HepG2 (cell line): ENCODE measurements around the gene MAP2K1. TPM values are rescaled to one million over a fixed set of nuclear protein-coding genes. Genes with fewer than 3 reads are reported as not detected.

Experiments used
- BORCS8-MEF2B ChIP-seq: sonication (generic); formaldehyde crosslinking; IDR thresholded peaks from 2 replicates; pipeline ENCODE4 v1.8.0; 2022; ENCODE audit warnings: mild to moderate bottlenecking, missing genetic modification reagents
- GTF2F1 ChIP-seq: fragments of 150-350 bp; IDR thresholded peaks from 2 replicates; pipeline ENCODE4 v1.6.1; 2014; ENCODE audit warnings: low read length
- MZF1 ChIP-seq: sonication (generic); formaldehyde crosslinking; IDR thresholded peaks from 2 replicates; pipeline ENCODE4 v1.8.1; 2023; ENCODE audit warnings: mild to moderate bottlenecking, missing genetic modification reagents, borderline replicate concordance
- NR2F6 ChIP-seq, 2 experiments: IDR thresholded peaks; 2 replicates each; pipeline ENCODE4 v1.6.1; 2016; ENCODE audit warnings: antibody characterized with exemption in 1 of 2, mild to moderate bottlenecking in 1 of 2
- PAWR ChIP-seq: sonication (generic); formaldehyde crosslinking; IDR thresholded peaks from 2 replicates; pipeline ENCODE4 v1.4.0; 2020; ENCODE audit warnings: missing genetic modification reagents, mild to moderate bottlenecking, borderline replicate concordance
- PPARG ChIP-seq: conservative IDR thresholded peaks from 2 replicates; pipeline ENCODE4 v1.6.1; 2016; ENCODE audit warnings: missing biosample characterization, missing genetic modification reagents
- SIX1 ChIP-seq: sonication (generic); formaldehyde crosslinking; IDR thresholded peaks from 2 replicates; pipeline ENCODE4 v1.4.0; 2020; ENCODE audit warnings: missing genetic modification reagents, borderline replicate concordance
- SP4 ChIP-seq: sonication (generic); formaldehyde crosslinking; IDR thresholded peaks from 2 replicates; pipeline ENCODE4 v1.8.1; 2023; ENCODE audit warnings: mild to moderate bottlenecking, missing genetic modification reagents
- TCF7 ChIP-seq: sonication (generic); IDR thresholded peaks from 2 replicates; pipeline ENCODE4 v1.6.1; 2016; ENCODE audit warnings: antibody characterized with exemption, low read depth
- TEAD3 ChIP-seq: optimal IDR thresholded peaks from 2 replicates; pipeline ENCODE3; 2016; ENCODE audit warnings: borderline replicate concordance
- ZBTB49 ChIP-seq: sonication (generic); formaldehyde crosslinking; IDR thresholded peaks from 2 replicates; pipeline ENCODE4 v1.4.0; 2020; ENCODE audit warnings: missing genetic modification reagents, borderline replicate concordance
- ZFP90 ChIP-seq: sonication (generic); formaldehyde crosslinking; IDR thresholded peaks from 2 replicates; pipeline ENCODE4 v1.8.0; 2022; ENCODE audit warnings: missing genetic modification reagents, mild to moderate bottlenecking, inconsistent platforms, borderline replicate concordance
- ZNF251 ChIP-seq: sonication (generic); formaldehyde crosslinking; IDR thresholded peaks from 2 replicates; pipeline ENCODE4 v1.9.0; 2021; ENCODE audit warnings: mild to moderate bottlenecking, missing genetic modification reagents
- ZNF362 ChIP-seq: sonication (generic); formaldehyde crosslinking; IDR thresholded peaks from 2 replicates; pipeline ENCODE4 v1.4.0; 2020; ENCODE audit warnings: missing genetic modification reagents, mild to moderate bottlenecking, borderline replicate concordance
- ZNF367 ChIP-seq: sonication (generic); formaldehyde crosslinking; IDR thresholded peaks from 2 replicates; pipeline ENCODE4 v1.4.0; 2020; ENCODE audit warnings: missing genetic modification reagents, borderline replicate concordance
- ZNF724P ChIP-seq: sonication (generic); formaldehyde crosslinking; IDR thresholded peaks from 2 replicates; pipeline ENCODE4 v1.8.0; 2022; ENCODE audit warnings: missing genetic modification reagents, borderline replicate concordance
- polyA plus RNA-seq, 8 experiments: library from polyadenylated mRNA; depleted of rRNA in 3 of 8; stranded (reverse) in 7 of 8; unstranded in 1 of 8; fragments of >200 nt; fragmentation: Illumina TruSeq in 4 of 8; extraction: Trizol in 4 of 8; gene quantifications; 2 replicates each; pipeline versions ENCODE4 v1.2.1 to v1.2.3, GENCODE V29; 2011 to 2016; ENCODE audit warnings: low read depth in 4 of 8, missing spikeins in 1 of 8, mixed read lengths in 1 of 8; ENCODE audit not compliant: insufficient read depth in 1 of 8
- total RNA-seq, 5 experiments: library from RNA; depleted of rRNA; stranded (reverse); fragments of >200 nt; fragmentation: Illumina TruSeq; extraction: Trizol; gene quantifications; 2 replicates each; pipeline ENCODE4 v1.2.3, GENCODE V29; 2016; ENCODE audit warnings: low read depth in 1 of 5
- TF ChIP-seq, protein P1 (sequence below): sonication (generic); formaldehyde crosslinking; IDR thresholded peaks from 2 replicates; pipeline ENCODE4 v1.4.0; 2020; ENCODE audit warnings: mild to moderate bottlenecking, missing genetic modification reagents
- TF ChIP-seq, protein P2 (sequence below): IDR thresholded peaks from 2 replicates; pipeline ENCODE4 v1.6.1; 2016; ENCODE audit warnings: missing biosample characterization, missing genetic modification reagents, low read depth
- TF ChIP-seq, protein P3 (sequence below): IDR thresholded peaks from 2 replicates; pipeline ENCODE4 v1.6.1; 2016; ENCODE audit warnings: mild to moderate bottlenecking
- TF ChIP-seq, protein P4 (sequence below): sonication (generic); formaldehyde crosslinking; IDR thresholded peaks from 2 replicates; pipeline ENCODE4 v1.8.0; 2022; ENCODE audit warnings: low read depth, missing genetic modification reagents

MAP2K1 gene
- total and polyA plus RNA-seq, 2 of the 13 experiments (the other 11 are each of a cell fraction or from before 2014, with no cell fraction given), result 24.1 to 49.2 TPM

DNA sequence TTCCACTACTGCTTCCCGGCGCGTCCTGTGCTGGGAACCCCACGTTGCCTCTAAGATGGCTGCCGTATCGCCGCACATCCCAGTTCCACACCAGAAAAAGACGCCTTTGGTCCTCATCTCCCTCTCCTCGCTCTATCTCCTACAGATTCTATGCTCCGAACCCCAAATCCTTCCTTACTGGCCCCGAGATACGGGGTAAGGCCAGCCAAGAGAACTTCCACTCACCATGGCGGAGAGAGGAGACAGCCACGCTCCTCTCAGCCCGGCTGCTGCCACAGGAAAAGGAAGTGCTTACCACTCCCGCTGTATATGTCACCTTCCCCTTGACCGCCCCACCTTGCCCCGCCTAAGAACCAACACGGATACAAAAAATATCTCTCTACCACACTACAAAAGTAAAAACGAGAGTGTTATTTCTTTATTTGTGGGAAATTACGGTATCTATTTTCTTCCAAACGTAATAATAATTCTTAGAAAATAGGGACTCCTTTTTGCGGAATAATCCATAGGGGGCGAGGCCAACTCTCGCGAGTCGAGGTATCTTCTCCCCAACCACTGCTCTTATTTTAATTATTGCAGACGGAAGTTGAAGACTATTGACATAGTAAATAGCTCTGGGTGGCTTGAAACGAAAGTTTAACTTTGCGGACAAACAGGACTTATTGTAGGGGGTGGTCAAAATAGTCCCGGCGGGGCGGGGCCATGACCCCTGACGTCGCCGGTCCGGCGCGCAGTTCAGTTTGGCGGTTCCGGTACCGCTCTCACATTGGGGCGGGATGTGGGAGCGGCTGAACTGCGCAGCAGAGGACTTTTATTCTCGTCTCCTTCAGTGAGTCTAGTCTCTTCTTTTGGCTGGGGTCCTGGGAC is 118.1 kb downstream of the MAP2K1 start, which contains the start of the genes RPL4 and ZWILCH (continued):
- TF ChIP-seq, protein P1, sequence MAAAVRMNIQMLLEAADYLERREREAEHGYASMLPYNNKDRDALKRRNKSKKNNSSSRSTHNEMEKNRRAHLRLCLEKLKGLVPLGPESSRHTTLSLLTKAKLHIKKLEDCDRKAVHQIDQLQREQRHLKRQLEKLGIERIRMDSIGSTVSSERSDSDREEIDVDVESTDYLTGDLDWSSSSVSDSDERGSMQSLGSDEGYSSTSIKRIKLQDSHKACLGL (CRISPR knock-in tag), result peak; percentile 48; the same call in 1 of the 2 replicates
- TF ChIP-seq GTF2F1 (peak; percentile 65; the same call in 1 of the 2 replicates), NR2F6 (IDR thresholded peaks at IDR 0.05) (peak; percentile 33; the same call in 1 of the 2 replicates), NR2F6 (CRISPR knock-in tag; IDR thresholded peaks at IDR 0.05) (peak; percentile 43; the same call in 1 of the 2 replicates), ZBTB49 (CRISPR knock-in tag) (no peak), ZFP90 (no peak), TCF7 (no peak), BORCS8-MEF2B (CRISPR knock-in tag) (0 out of 2 replicates have a peak, but pooled peaks have one; percentile 43), ZNF251 (CRISPR knock-in tag) (0 out of 2 replicates have a peak, but pooled peaks have one; percentile 70), ZNF367 (CRISPR knock-in tag) (no peak), SIX1 (CRISPR knock-in tag) (no peak), PAWR (CRISPR knock-in tag) (no peak), MZF1 (CRISPR knock-in tag) (no peak), SP4 (peak; percentile 48; the same call in 1 of the 2 replicates), ZNF724P (CRISPR knock-in tag) (no peak), ZNF362 (CRISPR knock-in tag) (no peak), TEAD3 (CRISPR knock-in tag) (no peak), PPARG (CRISPR knock-in tag) (0 out of 2 replicates have a peak, but pooled peaks have one; percentile 4)
- TF ChIP-seq, protein P2, sequence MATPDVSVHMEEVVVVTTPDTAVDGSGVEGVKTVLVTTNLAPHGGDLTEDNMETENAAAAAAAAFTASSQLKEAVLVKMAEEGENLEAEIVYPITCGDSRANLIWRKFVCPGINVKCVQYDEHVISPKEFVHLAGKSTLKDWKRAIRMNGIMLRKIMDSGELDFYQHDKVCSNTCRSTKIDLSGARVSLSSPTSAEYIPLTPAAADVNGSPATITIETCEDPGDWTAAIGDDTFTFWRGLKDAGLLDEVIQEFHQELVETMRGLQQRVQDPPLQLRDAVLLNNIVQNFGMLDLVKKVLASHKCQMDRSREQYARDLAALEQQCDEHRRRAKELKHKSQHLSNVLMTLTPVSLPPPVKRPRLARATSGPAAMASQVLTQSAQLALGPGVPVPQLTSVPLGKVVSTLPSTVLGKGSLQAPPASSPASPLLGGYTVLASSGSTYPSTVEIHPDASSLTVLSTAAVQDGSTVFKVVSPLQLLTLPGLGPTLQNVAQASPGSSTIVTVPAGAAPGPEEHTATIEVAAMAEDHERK (CRISPR knock-in tag), result no peak
- TF ChIP-seq, protein P3, sequence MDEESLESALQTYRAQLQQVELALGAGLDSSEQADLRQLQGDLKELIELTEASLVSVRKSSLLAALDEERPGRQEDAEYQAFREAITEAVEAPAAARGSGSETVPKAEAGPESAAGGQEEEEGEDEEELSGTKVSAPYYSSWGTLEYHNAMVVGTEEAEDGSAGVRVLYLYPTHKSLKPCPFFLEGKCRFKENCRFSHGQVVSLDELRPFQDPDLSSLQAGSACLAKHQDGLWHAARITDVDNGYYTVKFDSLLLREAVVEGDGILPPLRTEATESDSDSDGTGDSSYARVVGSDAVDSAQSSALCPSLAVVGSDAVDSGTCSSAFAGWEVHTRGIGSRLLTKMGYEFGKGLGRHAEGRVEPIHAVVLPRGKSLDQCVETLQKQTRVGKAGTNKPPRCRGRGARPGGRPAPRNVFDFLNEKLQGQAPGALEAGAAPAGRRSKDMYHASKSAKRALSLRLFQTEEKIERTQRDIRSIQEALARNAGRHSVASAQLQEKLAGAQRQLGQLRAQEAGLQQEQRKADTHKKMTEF, result peak; percentile 61
- TF ChIP-seq, protein P4, sequence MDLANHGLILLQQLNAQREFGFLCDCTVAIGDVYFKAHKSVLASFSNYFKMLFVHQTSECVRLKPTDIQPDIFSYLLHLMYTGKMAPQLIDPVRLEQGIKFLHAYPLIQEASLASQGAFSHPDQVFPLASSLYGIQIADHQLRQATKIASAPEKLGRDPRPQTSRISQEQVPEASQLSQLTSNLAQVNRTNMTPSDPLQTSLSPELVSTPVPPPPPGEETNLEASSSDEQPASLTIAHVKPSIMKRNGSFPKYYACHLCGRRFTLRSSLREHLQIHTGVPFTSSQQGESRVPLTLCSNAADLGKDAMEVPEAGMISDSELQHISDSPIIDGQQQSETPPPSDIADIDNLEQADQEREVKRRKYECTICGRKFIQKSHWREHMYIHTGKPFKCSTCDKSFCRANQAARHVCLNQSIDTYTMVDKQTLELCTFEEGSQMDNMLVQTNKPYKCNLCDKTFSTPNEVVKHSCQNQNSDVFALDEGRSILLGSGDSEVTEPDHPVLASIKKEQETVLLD, result no peak; the same call in 1 of the 2 replicates
